HG02678 (cell line): ENCODE results near the gene IHH.

Experiments used
- ATAC-seq: cut with Tn5 transposase; IDR thresholded peaks from one replicate; pipeline ENCODE4 v1.9.1; 2021; ENCODE audit warnings: mild to moderate bottlenecking, moderate library complexity; ENCODE audit not compliant: unreplicated experiment

IHH gene

GRCh38 chr2:219076253-219076652 lies 15.5 kb upstream of the IHH start:
- no peak for ATAC-seq

GRCh38 chr2:219073413-219074129 lies 12.8 kb upstream of the IHH start:
- no peak for ATAC-seq

DNA sequence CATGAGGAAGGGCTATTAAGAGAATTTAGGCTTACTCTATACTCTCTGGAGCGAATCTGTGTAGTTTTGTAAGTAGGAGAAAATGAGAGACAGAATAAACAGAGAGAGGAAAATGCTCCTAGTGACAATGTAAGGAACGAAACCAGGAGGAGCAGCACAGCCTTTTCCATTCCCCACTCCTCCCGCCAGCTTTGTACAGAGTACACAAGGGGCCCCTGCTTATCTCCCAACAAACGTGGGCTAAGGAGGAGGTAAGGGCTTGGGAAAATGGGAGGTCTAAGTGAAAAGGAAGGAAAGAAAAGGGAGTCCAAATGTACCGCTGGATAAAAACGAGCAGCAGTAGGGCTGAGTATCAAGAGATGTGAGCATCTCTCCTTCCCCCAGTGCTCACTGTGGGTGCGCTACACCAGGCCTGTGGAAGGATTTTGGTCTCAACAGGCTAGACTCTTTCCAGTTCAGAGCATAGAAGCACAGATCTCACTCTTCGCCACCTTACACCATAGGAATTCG lies 12.1 kb upstream of the IHH start:
- ATAC-seq: no peak

DNA sequence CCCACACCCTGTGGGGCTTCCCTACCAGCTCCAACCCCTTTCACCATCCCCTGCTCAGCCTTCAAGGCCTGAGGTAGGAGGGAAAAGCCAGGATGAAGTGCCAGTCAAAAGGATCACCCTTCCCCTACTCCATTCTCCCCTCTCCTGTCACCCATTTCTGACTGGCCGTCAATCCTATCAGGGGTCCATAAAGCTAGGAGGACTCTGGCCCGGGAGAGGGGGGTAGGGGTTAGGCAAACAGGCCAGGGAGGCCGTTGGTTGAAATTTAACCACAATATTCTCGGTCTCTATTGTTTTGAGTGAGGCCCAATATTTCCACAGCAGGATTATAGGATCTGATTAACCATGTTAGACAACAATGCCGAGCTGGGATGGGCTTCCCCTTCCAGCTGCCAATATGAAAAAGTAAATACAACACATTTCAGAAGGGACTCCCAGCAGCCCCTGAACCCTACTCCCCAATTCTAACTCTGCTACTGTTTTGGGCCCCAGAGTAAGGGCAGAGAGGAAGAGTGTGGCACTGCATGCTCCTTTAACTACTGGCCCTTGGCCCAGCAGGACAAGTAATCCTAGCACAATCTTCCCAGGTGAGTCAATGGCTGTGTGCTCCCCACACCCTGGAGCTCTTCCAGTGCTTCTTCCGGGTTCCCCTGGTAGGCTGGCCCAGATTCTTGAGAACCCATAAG lies 10.6 kb upstream of the IHH start:
- ATAC-seq: no peak

- no peak for ATAC-seq
Observed at GRCh38 chr2:219065484-219065883, 4.8 kb upstream of the IHH start.

DNA sequence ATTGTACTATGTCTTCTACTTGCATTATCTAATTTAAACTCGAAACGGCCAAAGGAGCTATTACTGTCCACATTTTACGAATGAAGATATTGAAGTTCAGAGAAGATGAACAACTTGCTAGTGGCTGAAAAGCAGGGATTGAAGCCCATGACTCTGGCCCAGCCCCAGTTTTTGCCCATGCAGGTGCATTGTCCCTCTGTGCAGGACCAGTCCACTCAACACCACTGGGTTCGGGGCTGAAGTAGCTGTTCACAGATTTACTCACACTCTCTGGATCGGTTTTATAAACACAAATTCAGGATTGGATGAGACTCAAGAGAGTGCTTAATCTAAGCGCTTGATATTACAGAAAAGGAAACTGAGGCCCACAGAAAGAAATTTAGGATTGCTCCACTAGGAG lies 1.4 kb upstream of the IHH start:
- ATAC-seq: no peak

DNA sequence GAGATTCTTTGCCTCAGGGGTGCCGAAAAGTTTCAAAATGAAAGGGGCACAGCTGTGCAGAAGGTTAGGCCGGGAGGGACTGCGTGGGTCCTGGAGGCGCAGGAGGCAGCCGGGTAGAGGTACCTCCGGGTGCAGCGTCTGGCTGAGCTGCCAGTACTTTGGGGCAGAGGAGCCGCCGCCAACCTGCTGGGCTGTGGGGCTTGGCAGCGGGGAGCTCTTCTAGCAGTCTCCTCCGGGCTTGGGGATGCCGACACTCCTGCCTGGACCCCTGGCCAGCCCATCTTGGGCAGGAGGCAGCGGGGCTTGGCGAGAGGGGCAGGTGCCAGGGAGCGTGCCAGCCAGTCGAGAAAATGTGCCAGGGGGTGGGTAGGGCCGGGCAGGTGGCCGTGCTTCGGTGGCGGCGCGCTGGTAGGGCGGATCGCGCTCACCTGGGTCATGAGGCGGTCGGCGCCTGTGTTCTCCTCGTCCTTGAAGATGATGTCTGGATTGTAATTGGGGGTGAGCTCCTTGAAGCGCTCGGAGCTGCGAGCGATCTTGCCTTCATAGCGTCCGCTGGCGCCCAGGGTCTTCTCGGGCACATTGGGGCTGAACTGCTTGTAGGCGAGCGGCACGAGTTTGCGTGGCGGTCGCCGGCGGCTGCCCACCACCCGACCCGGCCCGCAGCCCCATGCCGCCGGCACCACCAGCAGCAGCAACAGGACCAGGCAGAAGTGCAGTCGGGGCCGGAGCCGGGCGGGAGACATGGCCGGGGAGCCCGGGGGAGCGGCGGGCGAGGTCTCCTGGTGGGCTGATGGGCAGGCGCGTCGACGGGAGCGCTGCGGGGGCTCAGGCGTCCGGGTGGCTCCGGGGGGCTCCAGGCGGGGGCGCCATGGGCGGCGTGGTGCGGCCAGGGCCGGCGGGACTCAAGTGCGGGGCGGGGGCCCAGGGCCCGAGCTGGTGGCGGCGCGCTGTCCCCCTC lies 717 bp downstream of the IHH start:
- no peak for ATAC-seq

- ATAC-seq: no peak
Observed at GRCh38 chr2:219059375-219059724, 1.4 kb downstream of the IHH start.

- no peak for ATAC-seq
Observed at GRCh38 chr2:219058541-219059374, 2.0 kb downstream of the IHH start.

DNA sequence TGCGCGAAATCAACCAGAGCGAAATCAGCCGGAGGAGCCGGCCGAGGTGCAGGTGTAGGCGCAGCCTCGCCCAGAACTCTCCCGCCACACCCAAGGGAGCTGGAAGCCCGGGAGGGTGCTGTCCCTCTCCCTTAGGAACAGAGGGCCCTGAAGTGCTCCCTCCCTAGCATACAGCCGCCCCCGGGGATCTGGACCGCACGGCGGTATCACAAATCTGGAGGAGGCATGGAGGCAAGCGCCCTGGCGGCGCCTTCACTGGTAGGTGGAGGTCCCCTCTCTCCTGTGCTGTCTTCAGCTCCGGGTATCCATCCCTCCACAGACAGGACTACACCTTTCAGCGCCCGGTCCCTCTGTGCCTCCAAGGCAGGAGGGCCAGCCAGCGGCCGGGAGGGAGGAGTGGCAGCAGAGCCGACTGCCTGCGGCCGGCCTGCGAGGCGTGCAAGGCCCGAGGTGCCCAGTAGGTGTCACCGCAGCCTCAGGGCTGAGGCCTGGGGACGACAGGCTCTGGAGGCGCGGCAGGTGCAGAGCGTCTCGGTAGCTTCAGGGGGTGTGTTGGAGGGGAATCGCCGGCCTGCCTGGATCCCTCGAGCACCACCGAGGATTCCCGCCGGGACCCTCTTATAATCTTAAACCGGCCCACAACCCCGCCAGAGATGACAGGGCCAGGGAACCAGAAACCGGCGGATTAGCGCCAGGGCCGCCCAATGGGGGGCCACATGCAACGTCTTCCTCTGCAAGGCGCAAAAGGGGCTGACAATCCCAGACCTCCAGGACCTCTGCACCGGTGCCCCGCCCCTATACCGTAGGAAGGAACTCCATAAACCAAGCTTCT lies 2.8 kb downstream of the IHH start:
- peak; percentile 89 for ATAC-seq

DNA sequence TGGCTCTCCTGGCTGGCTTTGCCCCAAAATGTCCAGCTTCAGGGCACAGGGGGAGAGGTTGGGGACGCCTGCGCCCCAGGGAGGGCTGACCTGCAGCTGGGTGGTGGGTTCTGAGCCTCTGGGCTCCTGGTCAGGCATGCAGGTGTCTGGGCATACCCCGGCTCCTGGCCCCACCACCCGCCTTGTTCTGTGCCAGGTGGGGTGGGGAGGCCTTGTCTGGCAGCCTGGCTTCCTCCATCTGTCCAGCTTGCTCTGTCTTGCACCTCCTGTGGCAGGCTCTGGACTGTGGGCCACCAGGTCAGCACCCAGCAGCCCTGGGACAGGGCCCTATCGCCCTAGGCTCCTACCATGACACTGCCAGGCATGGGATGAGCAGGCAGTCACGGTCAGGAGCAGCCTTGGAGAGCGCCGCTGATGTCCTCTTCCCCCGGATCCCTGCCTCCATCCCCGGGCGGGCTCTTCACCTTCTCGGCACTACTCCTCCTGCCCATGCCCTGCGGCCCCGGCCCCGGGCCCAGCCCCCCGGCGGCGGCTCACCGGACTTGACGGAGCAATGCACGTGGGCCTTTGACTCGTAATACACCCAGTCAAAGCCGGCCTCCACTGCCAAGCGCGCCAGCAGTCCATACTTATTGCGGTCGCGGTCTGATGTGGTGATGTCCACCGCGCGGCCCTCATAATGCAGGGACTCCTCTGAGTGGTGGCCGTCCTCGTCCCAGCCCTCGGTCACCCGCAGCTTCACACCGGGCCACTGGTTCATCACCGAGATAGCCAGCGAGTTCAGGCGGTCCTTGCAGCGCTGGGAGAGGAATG lies 3.6 kb downstream of the IHH start:
- ATAC-seq: no peak

GRCh38 chr2:219056176-219056895 lies 4.4 kb downstream of the IHH start:
- ATAC-seq: no peak

DNA sequence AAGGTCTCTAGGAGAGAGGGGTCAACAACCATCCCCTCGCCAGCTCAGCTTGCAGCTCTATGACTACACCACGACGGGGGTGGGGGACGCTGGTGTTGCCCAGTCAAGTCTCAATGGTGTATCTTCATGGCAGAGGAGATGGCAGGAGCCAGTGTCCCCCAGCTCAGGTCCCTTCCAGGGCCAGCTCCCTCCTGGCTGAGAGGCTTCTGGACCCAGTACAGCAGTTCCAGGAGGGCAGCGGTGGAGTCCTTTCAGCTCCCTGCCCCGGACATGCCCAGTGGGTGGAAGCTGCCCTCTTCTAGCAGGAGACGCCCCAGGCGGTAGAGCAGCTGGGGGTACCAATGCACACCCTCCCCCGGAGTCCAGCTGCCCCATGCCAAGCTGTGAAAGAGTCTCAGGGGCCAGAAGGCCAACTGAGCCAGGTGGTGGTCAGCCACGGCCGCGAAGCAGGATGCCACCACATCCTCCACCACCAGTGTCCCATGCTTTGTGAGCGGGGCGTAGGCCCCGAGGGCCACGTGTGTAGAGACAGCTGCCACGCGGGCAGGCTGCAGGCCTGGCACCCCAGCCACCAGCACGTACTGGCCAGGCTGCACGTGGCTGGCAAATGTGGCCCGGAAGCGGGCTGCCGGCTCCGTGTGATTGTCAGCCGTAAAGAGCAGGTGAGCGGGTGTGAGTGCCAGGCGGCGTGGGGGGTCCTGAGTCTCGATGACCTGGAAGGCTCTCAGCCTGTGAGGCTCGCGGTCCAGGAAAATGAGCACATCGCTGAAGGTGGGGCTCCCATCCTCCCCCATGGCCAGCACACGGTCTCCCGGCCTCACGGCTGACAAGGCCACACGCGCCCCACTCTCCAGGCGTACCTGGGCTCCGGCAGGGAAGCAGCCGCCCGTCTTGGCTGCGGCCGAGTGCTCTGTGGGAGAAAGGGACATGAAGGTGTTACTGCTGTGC lies 5.5 kb downstream of the IHH start:
- no peak for ATAC-seq

DNA sequence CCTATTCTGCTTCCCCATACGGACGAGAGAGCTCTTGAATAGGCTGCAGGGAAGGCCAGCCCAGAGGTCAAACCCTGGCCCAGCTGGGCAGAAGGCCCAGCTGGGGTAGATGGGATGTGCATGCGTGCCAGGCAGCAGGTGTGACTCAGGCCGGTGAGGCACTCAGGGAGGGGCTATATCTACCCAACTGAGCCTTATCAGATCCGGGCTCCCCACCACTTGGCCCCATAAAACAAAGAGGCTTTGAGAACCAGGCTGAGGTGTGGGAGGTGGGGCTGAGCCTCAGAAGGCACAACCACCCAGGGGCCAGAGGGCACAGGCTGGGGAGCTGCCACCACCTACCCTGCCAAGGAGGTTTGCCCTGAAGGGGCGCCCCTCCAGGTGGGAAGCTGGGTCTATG lies 11.4 kb downstream of the IHH start:
- ATAC-seq: no peak

DNA sequence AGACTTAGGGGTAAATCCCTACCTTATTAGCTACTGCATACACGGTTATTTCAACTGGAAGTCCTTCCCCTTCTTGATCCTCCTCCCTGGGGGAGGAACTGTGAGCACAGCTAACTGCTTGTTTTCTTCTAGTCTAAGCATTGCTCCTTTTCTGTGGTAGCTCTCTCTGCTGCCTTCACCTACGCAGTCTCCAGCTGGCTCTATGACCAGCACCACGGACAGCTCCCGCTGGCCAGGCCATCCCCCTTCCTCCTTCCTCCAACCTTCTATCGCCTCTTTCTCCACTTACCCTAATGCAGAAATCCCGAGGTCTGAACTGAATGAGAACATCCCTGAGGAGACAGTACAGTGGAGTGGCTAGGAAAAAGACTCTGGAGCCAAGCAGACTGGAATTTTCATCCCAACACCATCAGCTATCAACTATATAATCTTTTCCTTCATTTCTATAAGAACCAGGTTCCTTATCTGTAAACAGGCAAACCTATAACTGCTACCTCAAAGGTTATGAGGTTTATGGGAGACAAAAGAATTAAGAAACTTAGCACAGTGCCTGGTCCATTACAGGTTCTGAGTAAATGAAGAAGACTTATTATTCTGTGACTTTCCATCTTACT lies 14.7 kb downstream of the IHH start:
- ATAC-seq: no peak

DNA sequence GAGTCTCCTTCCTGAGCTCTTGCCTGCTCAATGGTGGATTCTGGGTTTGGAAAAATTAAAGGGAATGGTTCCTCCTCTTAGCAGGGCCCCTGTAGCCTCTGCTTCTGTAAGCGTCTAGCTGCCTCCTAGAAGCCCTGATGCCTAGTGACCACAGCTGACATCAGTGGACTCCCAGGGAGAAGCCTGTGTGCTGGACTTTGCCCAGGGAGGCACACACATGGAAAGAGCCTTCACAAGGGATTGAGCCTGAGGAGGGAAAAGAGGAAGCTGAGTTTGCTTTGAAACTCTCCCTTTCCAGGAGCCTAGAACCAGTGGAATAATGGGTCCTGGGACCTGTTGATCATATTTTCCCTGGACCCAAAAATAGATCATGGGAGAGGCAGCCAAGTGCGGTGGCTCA lies 18.0 kb downstream of the IHH start:
- no peak for ATAC-seq

- ATAC-seq: no peak
Observed at GRCh38 chr2:219042157-219042556, 18.6 kb downstream of the IHH start.
